GM18867 (cell line): Measurements from ENCODE around the gene OR2V2.
"Not testable (repeated sequence)": the region's sequence is repeated elsewhere in the genome, so short reads cannot be mapped to it uniquely, and the experiment has no call there.

Experiments used
- ATAC-seq: cut with Tn5 transposase; IDR thresholded peaks from one replicate; pipeline ENCODE4 v1.9.1; 2021; ENCODE audit warnings: mild to moderate bottlenecking, moderate library complexity; ENCODE audit not compliant: unreplicated experiment

The OR2V2 gene

GRCh38 chr5:181146927-181147636 is at the start of gene OR2V2:
Gene OR2V2 (plus strand): TSS chr5:181147586. CDS start chr5:181154943, 7,357 bp downstream.
- ATAC-seq: not testable (repeated sequence)

GRCh38 chr5:181097759-181098491 is 49.5 kb upstream of the OR2V2 start:
- ATAC-seq: not testable (repeated sequence)

GRCh38 chr5:181098762-181099601 is 48.4 kb upstream of the OR2V2 start:
- no peak for ATAC-seq

- no peak for ATAC-seq
These were observed 47.7 kb upstream of the OR2V2 start for GRCh38 chr5:181099602-181100086.

- ATAC-seq: no peak
These were observed 47.1 kb upstream of the OR2V2 start for GRCh38 chr5:181100121-181100875.

- not testable (repeated sequence) for ATAC-seq
These were observed 46.2 kb upstream of the OR2V2 start for GRCh38 chr5:181101030-181101641.

GRCh38 chr5:181101930-181102674 is 45.3 kb upstream of the OR2V2 start:
- not testable (repeated sequence) for ATAC-seq

- not testable (repeated sequence) for ATAC-seq
These were observed 43.2 kb upstream of the OR2V2 start for GRCh38 chr5:181104259-181104568.

- ATAC-seq: peak; percentile 41
These were observed 42.6 kb upstream of the OR2V2 start for GRCh38 chr5:181104606-181105390.

- no peak for ATAC-seq
These were observed 41.9 kb upstream of the OR2V2 start for GRCh38 chr5:181105391-181106025.

GRCh38 chr5:181107699-181108098 is 39.7 kb upstream of the OR2V2 start:
- ATAC-seq: no peak

GRCh38 chr5:181108578-181109165 is 38.7 kb upstream of the OR2V2 start:
- ATAC-seq: no peak

GRCh38 chr5:181109489-181110013 is 37.8 kb upstream of the OR2V2 start:
- ATAC-seq: no peak

GRCh38 chr5:181111010-181111409 is 36.4 kb upstream of the OR2V2 start:
- no peak for ATAC-seq

GRCh38 chr5:181112476-181112875 is 34.9 kb upstream of the OR2V2 start:
- no peak for ATAC-seq

- not testable (repeated sequence) for ATAC-seq
These were observed 33.8 kb upstream of the OR2V2 start for GRCh38 chr5:181113572-181113971.

- no peak for ATAC-seq
These were observed 33.0 kb upstream of the OR2V2 start for GRCh38 chr5:181114284-181114843.
